KMS-11 (cell line): Measurements from ENCODE around the gene GTF2B.
"Not testable (repeated sequence)": the region's sequence is repeated elsewhere in the genome, so short reads cannot be mapped to it uniquely, and the experiment has no call there.

Experiments
- H2AFZ ChIP-seq: fragments of 200-600 bp; sonication (generic); 2 replicates; pipeline ENCODE4 v1.6.1; 2016; ENCODE audit warnings: antibody characterized with exemption, mixed run types, low read depth
- H3K27ac ChIP-seq: fragments of 200-600 bp; sonication (generic); 2 replicates; pipeline ENCODE4 v1.6.1; 2016; ENCODE audit warnings: mild to moderate bottlenecking, mixed run types
- H3K27me3 ChIP-seq: fragments of 200-600 bp; sonication (generic); 2 replicates; pipeline ENCODE4 v1.6.1; 2017; ENCODE audit warnings: mild to moderate bottlenecking, low read depth, mixed run types, moderate library complexity; ENCODE audit not compliant: insufficient read depth
- H3K36me3 ChIP-seq: fragments of 200-600 bp; sonication (generic); 2 replicates; pipeline ENCODE4 v1.6.1; 2017; ENCODE audit warnings: mild to moderate bottlenecking, mixed run types; ENCODE audit not compliant: insufficient read depth
- H3K4me1 ChIP-seq: fragments of 200-600 bp; sonication (generic); 2 replicates; pipeline ENCODE4 v1.6.1; 2016; ENCODE audit warnings: mild to moderate bottlenecking, low read depth, mixed run types; ENCODE audit not compliant: poor library complexity, severe bottlenecking
- H3K4me2 ChIP-seq: fragments of 200-600 bp; sonication (generic); 2 replicates; pipeline ENCODE4 v1.7.0; 2016; ENCODE audit warnings: mild to moderate bottlenecking, mixed run types
- H3K4me3 ChIP-seq: fragments of 200-600 bp; sonication (generic); IDR thresholded peaks from 2 replicates; pipeline ENCODE4 v1.6.1; 2017; ENCODE audit warnings: low read depth, low read length, mixed read lengths; ENCODE audit not compliant: insufficient read depth
- H3K79me2 ChIP-seq: fragments of 200-600 bp; sonication (generic); 2 replicates; pipeline ENCODE4 v1.6.1; 2016; ENCODE audit warnings: low read depth, mixed run types; ENCODE audit not compliant: insufficient read depth
- H3K9ac ChIP-seq: fragments of 200-600 bp; sonication (generic); 2 replicates; pipeline ENCODE4 v1.6.1; 2016; ENCODE audit warnings: mild to moderate bottlenecking, mixed run types
- H4K20me1 ChIP-seq: fragments of 200-600 bp; sonication (generic); 2 replicates; pipeline ENCODE4 v1.6.1; 2016; ENCODE audit warnings: mild to moderate bottlenecking, mixed run types; ENCODE audit not compliant: insufficient read depth
- TF ChIP-seq, protein P1 (sequence below): fragments of 200-600 bp; sonication (generic); conservative IDR thresholded peaks from 2 replicates; pipeline ENCODE4 v1.6.1; 2017; ENCODE audit warnings: low read depth, mild to moderate bottlenecking, antibody characterized with exemption, low read length, moderate library complexity, mixed read lengths

GTF2B gene

DNA sequence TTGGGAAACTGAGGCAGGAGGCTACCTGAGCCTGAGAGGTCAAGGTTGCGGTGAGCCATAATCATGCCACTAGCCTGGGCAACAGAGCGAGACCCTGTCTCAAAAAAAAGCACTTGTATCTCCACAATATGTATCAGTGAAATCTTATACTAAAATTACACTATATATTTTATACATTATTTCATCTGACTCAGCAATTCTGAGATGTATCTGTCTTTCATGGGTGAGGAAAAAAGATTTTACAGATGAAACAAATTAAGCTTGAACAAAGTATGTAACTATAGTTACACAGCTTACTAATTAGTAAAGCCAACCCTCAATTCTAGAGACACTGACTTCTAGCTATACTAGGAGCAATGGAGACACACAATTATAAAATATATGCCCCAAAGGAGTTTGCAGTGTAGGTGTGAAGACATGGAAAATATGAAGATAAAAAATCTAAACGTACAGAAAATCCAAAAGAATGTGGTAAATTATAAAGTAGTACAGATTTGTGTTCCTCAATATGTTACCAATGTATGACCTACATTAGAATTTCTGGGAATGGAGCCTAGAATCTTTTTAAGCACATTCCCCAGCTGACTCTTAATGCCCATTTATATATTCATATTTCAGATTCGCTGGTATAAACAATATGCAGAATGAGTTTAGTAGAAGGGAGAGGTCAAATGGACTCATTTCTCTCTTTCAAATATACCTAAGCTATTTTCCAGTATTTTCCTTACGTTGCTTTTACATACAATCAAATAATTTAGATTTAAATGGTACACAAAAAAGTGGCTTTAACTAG is 14.6 kb downstream of the GTF2B start:
- Histone ChIP-seq H4K20me1 (no peaks in the 10 kb centered on the region), H2AFZ (no peak overlapping the region), H3K4me1 (peaks cover 5% of the 10 kb centered on the region), H3K9ac (no peak overlapping the region), H3K36me3 (no peaks in the 10 kb centered on the region), H3K27ac (no peak overlapping the region), H3K27me3 (no peaks in the 10 kb centered on the region), H3K4me3 (no peak overlapping the region), H3K79me2 (peaks cover 18% of the 10 kb centered on the region; the same call in 1 of the 2 replicates), H3K4me2 (no peak overlapping the region)
- TF ChIP-seq, protein P1, sequence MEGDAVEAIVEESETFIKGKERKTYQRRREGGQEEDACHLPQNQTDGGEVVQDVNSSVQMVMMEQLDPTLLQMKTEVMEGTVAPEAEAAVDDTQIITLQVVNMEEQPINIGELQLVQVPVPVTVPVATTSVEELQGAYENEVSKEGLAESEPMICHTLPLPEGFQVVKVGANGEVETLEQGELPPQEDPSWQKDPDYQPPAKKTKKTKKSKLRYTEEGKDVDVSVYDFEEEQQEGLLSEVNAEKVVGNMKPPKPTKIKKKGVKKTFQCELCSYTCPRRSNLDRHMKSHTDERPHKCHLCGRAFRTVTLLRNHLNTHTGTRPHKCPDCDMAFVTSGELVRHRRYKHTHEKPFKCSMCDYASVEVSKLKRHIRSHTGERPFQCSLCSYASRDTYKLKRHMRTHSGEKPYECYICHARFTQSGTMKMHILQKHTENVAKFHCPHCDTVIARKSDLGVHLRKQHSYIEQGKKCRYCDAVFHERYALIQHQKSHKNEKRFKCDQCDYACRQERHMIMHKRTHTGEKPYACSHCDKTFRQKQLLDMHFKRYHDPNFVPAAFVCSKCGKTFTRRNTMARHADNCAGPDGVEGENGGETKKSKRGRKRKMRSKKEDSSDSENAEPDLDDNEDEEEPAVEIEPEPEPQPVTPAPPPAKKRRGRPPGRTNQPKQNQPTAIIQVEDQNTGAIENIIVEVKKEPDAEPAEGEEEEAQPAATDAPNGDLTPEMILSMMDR = no peak

DNA sequence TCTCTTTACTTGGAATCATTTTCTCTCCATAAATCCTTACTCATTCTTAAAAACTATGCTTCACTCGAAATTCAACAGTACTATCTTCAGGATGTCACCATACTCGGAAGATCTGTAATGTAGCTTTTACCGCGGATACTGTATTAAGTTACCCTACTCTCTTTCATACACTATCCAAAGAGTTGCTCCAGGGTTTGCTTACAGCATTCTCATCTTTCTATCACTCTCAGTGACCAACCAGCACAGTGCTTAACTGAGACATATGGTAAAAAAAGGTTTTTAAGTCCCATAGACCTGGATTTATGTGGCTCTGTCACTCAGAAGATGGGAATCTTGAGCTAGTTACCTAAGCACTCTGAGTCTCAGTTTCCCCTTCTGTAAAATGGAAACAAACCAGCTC is 15.8 kb downstream of the GTF2B start:
- Histone ChIP-seq H3K79me2 (peaks cover 18% of the 10 kb centered on the region; the same call in 1 of the 2 replicates), H3K4me2 (no peak overlapping the region)

DNA sequence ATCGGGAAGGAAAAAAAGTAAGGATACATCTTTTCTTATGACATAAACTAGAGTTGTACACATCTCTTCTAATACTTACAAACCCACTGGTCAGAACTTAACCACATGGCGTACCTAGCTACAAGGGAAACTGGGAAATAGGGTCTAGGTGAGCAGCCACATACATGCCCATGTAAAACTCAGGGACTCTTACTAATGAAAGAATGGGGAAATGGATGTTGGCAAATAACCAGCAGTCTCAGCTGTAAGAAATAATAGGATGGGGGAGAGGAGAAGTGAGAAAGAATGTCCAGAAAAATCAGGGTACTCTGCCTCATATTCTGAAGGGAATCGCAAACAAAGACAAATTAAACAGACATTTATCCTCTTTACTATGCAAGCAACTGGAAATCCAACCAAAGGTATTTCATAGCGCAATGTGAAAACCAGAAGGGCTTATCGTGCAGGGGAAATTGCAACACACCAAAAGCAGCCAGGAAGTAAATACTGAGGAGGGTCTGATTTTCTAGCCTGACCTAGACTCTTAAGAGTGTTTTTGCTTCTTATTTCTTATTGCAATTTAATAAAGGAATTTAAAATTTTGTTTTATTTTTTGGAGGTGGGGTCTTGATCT is 17.5 kb downstream of the GTF2B start:
- H3K4me2 ChIP-seq = no peak overlapping the region
- no peaks in the 10 kb centered on the region for H3K27me3 ChIP-seq
- TF ChIP-seq, protein P1 = no peak
- H2AFZ ChIP-seq = no peak overlapping the region
- H3K36me3 ChIP-seq = no peaks in the 10 kb centered on the region
- no peak overlapping the region for H3K9ac ChIP-seq
- no peak overlapping the region for H3K4me3 ChIP-seq
- H3K4me1 ChIP-seq = no peaks in the 10 kb centered on the region
- H4K20me1 ChIP-seq = no peaks in the 10 kb centered on the region
- no peak overlapping the region for H3K27ac ChIP-seq
- peaks cover 23% of the 10 kb centered on the region; the same call in 1 of the 2 replicates for H3K79me2 ChIP-seq

More for the DNA sequence above, 15.8 kb downstream of the GTF2B start:
- Histone ChIP-seq H3K9ac (no peak overlapping the region), H3K36me3 (no peaks in the 10 kb centered on the region), H4K20me1 (no peaks in the 10 kb centered on the region), H3K27me3 (no peaks in the 10 kb centered on the region), H3K27ac (no peak overlapping the region), H2AFZ (no peak overlapping the region), H3K4me3 (no peak overlapping the region), H3K4me1 (no peaks in the 10 kb centered on the region)
- TF ChIP-seq, protein P1 = no peak

DNA sequence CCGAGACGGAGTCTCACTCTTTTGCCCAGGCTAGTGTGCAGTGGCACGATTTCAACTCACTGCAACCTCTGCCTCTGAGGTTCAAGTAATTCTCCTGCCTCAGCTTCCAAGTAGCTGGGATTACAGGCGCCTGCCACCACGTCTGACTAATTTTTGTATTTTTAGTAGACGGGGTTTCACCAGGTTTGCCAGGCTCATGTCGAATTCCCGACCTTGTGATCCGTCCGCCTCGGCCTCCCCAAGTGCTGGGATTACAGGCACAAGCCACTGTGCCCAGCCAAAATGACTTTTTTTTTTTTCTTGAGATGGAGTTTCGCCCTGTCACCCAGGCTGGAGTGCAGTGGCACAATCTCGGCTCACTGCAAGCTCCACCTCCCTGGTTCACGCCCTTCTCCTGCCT is 21.7 kb downstream of the GTF2B start:
- not testable (repeated sequence) for H3K4me2 ChIP-seq, H3K4me1 ChIP-seq, H3K27me3 ChIP-seq, H2AFZ ChIP-seq, H3K36me3 ChIP-seq, H3K4me3 ChIP-seq, H4K20me1 ChIP-seq, H3K27ac ChIP-seq, H3K9ac ChIP-seq
- H3K79me2 ChIP-seq = peaks cover 19% of the 10 kb centered on the region; the same call in 1 of the 2 replicates
